ENCODE measurements around the gene C15orf39. TPM values are rescaled to one million over a fixed set of nuclear protein-coding genes. Genes with fewer than 3 reads are reported as not detected.
"Not testable (repeated sequence)": the region's sequence is repeated elsewhere in the genome, so short reads cannot be mapped to it uniquely, and the experiment has no call there.

C15orf39 gene
- total RNA-seq, 1 experiment from 2014 or later: 86.5 TPM

- CTCF ChIA-PET: no interaction called here
- Mint-ChIP-seq H3K36me3 (ENCODE audit: insufficient read depth, unreplicated experiment) (peaks cover 8% of the 10 kb centered on the region), H3K4me3 (ENCODE audit: low read depth, unreplicated experiment) (no peak overlapping the region), H3K9me3 (ENCODE audit: low read depth, unreplicated experiment) (no peaks in the 10 kb centered on the region), H3K27ac (ENCODE audit: unreplicated experiment) (no peak overlapping the region), H3K4me1 (ENCODE audit: low read depth, unreplicated experiment) (peaks cover 9% of the 10 kb centered on the region), H3K27me3 (ENCODE audit: unreplicated experiment) (no peaks in the 10 kb centered on the region)
- no peak for DNase-seq
- BruUV-seq (replicated peaks): no TSS peak
- intact Hi-C loops (cut with micrococcal nuclease; ENCODE audit: unreplicated experiment): no loop called here
- no peak for TF ChIP-seq CTCF (IDR thresholded peaks at IDR 0.05; ENCODE audit: unreplicated experiment)
Measured at GRCh38 chr15:75161106-75161916, 40.4 kb upstream of the C15orf39 start.

- Mint-ChIP-seq H3K27me3 (ENCODE audit: unreplicated experiment) (no peaks in the 10 kb centered on the region), H3K36me3 (ENCODE audit: insufficient read depth, unreplicated experiment) (peaks cover 1% of the 10 kb centered on the region), H3K4me3 (ENCODE audit: low read depth, unreplicated experiment) (no peak overlapping the region), H3K4me1 (ENCODE audit: low read depth, unreplicated experiment) (peaks cover 2% of the 10 kb centered on the region), H3K27ac (ENCODE audit: unreplicated experiment) (no peak overlapping the region), H3K9me3 (ENCODE audit: low read depth, unreplicated experiment) (no peaks in the 10 kb centered on the region)
- intact Hi-C loops (cut with micrococcal nuclease; ENCODE audit: unreplicated experiment): no loop called here
- CTCF ChIA-PET: interaction anchor here (0.6 kb wide), 1 partner anchor 15 kb away, joined by 3 read pairs; no protein-coding TSS in a partner anchor
- no TSS peak for BruUV-seq (replicated peaks)
- TF ChIP-seq CTCF (IDR thresholded peaks at IDR 0.05; ENCODE audit: unreplicated experiment): no peak
- no peak for DNase-seq
Measured at GRCh38 chr15:75161917-75162414, 39.7 kb upstream of the C15orf39 start.

DNA sequence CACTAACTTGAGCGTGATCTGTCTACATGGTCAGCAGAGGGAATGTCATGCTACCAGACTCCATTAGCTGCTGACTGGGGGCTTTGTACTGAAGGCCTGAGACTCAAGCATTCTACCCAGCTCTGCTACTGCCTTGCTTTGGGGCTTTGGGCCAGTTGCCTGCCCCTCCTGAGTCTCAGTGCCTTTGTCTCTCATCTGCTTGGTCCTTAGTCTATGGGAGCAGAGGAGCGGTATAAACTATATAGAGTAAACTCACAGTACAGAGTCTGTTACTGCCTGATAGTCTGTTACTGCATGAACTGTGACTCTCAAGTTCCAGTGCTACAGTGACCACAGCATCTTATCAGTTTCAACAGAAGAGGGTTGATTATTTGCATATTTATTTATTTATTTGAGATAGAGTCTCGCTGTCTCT, 38.5 kb upstream of the C15orf39 start:
- TF ChIP-seq CTCF (IDR thresholded peaks at IDR 0.05; ENCODE audit: unreplicated experiment): no peak
- H3K9me3 Mint-ChIP-seq (ENCODE audit: low read depth, unreplicated experiment): no peaks in the 10 kb centered on the region
- CTCF ChIA-PET: no interaction called here
- H3K27ac Mint-ChIP-seq (ENCODE audit: unreplicated experiment): no peak overlapping the region
- no peaks in the 10 kb centered on the region for H3K4me1 Mint-ChIP-seq (ENCODE audit: low read depth, unreplicated experiment)
- no TSS peak for BruUV-seq (replicated peaks)
- no peak overlapping the region for H3K4me3 Mint-ChIP-seq (ENCODE audit: low read depth, unreplicated experiment)
- no peaks in the 10 kb centered on the region for H3K36me3 Mint-ChIP-seq (ENCODE audit: insufficient read depth, unreplicated experiment)
- no peak for DNase-seq
- intact Hi-C loops (cut with micrococcal nuclease; ENCODE audit: unreplicated experiment): no loop called here
- H3K27me3 Mint-ChIP-seq (ENCODE audit: unreplicated experiment): no peaks in the 10 kb centered on the region

GRCh38 chr15:75164625-75165350, 36.9 kb upstream of the C15orf39 start:
- Mint-ChIP-seq H3K9me3 (ENCODE audit: low read depth, unreplicated experiment) (no peaks in the 10 kb centered on the region), H3K27ac (ENCODE audit: unreplicated experiment) (no peak overlapping the region), H3K4me3 (ENCODE audit: low read depth, unreplicated experiment) (no peak overlapping the region), H3K4me1 (ENCODE audit: low read depth, unreplicated experiment) (no peaks in the 10 kb centered on the region), H3K27me3 (ENCODE audit: unreplicated experiment) (no peaks in the 10 kb centered on the region), H3K36me3 (ENCODE audit: insufficient read depth, unreplicated experiment) (no peaks in the 10 kb centered on the region)
- no TSS peak for BruUV-seq (replicated peaks)
- intact Hi-C loops (cut with micrococcal nuclease; ENCODE audit: unreplicated experiment): no loop called here
- no peak for DNase-seq
- CTCF ChIA-PET: no interaction called here
- TF ChIP-seq CTCF (IDR thresholded peaks at IDR 0.05; ENCODE audit: unreplicated experiment): no peak

DNA sequence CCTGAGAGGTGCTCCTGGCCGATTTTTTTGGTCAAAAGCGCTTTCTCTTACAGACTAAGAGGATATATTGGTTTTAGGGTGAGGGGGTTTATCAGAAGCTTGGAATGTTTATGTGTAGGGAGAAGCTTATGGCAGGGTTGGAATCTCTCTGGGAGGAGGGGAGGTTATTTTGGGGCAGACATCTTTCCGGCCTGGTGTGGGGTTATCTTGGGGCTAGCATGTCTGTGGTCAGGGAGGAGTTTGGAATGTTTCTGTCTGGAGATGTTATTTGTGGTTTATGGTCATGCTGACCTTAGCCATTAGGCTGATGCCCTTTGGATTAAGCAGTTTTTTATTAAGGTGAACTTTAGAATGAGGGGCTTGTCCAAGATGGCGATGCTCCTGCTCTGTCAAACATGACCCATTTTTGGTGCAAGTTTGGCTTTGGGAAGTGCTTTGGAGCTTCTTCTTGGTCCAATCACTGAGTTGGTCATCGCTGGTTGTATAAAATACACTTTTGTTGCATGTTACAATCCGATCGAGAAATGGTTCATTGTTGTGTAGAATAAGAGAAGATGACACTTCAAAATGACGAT, 35.1 kb upstream of the C15orf39 start:
- H3K36me3 Mint-ChIP-seq (ENCODE audit: insufficient read depth, unreplicated experiment); H3K4me3 Mint-ChIP-seq (ENCODE audit: low read depth, unreplicated experiment); DNase-seq; H3K9me3 Mint-ChIP-seq (ENCODE audit: low read depth, unreplicated experiment); H3K27me3 Mint-ChIP-seq (ENCODE audit: unreplicated experiment); BruUV-seq (replicated peaks); H3K27ac Mint-ChIP-seq (ENCODE audit: unreplicated experiment); intact Hi-C loops (cut with micrococcal nuclease; ENCODE audit: unreplicated experiment); CTCF ChIA-PET: not testable (repeated sequence)
- H3K4me1 Mint-ChIP-seq (ENCODE audit: low read depth, unreplicated experiment): peaks cover 16% of the 10 kb centered on the region

Measured in Calu3 (cell line).